HG02642 (cell line): ENCODE data around the gene CPD.
A peak's percentile ranks its signal among the peaks of the same experiment; 100 is the strongest.

ENCODE experiments used
- ATAC-seq: cut with Tn5 transposase; IDR thresholded peaks from one replicate; pipeline ENCODE4 v1.9.1; 2021; ENCODE audit warnings: mild to moderate bottlenecking; ENCODE audit not compliant: unreplicated experiment, poor library complexity

The CPD gene

DNA sequence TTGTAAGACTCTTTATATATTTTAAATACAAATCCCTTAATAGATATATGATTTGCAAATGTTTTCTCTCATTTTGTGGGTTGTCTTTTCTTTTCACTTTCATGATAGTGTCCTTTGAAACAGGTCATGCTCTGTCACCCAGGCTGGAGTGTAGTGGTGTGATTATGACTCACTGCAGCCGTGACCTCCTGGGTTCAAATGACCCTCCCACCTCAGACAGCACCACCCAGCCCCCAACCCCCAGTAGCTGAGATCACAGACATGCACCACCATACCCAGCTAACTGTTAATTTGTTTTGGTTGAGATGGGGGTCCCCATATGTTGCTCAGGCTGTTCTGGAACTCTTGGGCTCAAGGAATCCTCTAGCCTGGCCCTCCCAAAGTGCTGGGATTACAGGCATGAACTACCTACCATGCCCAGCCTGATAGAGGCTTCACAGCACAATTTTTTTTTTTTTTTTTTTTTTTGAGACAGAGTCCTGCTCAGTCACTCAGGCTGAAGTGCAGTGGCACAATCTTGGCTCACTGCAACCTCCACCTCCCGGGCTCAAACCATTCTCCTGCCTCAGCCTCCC is 26.4 kb upstream of the CPD start:
- no peak for ATAC-seq

DNA sequence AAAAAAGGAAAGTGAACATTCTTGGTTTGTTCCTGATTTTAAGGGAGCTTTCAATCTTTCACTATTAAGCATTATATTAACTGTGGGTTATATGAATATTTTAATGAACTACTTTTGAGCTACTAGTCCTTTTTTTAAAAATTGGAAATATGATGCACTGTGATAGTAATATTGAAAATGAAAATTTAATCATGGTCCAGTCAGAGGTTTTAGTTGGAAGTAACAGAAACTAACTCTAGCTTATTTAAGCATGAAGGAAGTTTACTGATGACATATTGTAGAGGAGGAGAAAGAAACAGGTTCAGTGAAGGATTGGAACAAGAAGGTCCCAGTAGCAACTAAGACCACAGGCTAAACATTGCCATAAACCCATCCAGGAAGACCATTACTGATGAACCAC is 24.0 kb upstream of the CPD start:
- no peak for ATAC-seq

DNA sequence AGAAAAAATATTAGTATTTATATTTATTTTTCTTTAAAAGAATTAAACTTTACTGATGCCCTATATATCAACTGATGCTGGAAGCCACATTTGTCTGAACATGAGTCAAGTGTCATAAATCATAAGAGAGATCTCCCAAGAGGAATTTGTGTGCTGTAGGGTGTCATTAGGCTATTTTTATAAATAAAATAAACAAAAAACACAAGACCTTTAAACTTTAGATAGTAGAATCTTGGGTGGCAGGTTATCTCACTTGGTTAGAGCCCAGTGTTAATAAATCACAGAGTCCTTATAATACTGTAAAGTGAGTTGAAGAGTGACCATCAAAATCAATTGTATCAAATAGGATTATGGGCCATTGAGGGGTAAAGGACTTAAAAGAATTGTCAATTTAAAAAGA is 21.3 kb upstream of the CPD start:
- ATAC-seq, result no peak

DNA sequence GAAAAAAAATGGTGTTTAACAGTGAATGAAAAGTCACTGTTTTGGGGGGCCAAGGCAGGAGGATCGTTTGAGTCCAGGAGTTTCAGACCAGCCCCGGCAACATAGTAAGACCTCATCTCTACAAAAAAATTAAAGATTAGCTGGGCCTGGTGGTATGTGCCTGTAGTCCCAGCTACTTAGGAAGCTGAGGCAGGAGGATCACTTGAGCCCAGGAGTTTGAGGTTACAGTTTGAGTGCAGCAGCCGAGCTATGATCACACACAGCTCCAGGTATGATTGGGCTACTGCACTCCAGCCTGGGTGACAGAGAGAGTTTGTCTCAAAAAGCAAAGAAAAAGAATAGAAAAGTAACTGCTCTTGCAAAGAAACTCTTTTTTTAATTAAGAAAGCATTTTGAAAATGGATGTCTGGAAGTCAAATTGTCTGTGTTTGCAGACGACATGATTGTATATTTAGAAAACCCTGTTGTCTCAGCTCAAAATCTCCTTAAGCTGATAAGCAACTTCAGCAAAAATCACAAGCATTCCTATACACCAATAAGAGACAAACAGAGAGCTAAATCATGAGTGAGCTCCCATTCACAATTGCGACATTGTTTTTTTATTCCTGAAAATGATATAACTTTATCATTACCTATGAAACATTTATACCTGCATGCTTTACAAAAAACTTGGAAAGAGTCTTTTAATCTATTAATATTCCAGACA is 20.5 kb upstream of the CPD start:
- ATAC-seq, result no peak

DNA sequence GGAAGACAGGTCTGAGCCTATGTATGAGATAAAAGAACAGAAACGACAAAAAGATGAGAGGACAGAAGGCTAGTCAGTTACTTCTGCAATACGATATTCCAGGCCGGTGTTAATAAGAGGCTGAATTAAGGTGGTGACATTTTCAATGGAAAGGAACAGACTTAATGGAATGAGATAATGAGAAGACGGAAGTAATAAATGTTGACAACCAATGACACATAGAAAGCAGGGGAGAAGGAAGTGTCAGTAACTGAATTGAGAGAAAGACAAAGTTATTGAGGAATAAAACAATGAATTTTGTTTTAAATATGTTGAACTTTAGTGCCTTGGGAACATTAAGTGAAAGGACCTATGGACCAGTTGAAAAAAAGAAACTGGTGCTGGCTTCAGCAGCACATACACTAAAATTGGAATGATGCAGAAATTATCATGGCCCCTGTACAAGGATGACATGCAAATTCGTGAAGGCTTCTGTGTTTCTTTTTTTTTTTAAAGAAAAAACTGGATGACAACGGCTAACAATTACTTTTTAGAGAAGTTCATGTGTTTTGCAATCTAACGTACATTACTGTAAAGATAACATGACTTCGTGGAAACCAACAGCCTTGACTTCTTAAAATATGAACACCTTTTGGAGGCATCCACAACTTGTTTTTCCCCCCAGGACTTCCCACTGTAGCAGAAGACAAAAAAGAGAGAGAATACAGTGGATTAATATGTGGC is 18.5 kb upstream of the CPD start:
- no peak for ATAC-seq

DNA sequence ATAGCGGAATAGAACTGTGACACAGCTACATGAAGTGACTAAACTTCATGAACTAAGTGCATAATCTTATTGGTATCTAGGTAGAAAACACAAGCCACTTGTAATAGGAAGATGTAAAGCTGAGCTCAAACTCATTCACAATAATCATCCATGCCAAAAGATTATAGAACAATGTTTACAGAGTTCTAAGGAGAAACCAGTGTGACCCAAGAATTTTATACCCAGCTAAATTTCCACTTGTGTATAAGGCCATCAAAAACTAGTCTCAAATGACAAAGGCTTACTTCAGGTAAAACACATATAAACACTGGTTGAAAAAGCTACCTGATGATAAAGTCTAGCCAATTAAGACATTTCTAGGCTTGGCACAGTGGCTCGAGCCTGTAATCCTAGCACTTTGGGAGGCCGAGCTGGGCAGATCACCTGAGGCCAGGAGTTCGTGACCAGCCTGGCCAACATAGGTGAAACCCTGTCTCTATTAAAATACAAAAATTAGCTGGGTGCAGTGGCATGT is 16.9 kb upstream of the CPD start:
- ATAC-seq, result no peak

DNA sequence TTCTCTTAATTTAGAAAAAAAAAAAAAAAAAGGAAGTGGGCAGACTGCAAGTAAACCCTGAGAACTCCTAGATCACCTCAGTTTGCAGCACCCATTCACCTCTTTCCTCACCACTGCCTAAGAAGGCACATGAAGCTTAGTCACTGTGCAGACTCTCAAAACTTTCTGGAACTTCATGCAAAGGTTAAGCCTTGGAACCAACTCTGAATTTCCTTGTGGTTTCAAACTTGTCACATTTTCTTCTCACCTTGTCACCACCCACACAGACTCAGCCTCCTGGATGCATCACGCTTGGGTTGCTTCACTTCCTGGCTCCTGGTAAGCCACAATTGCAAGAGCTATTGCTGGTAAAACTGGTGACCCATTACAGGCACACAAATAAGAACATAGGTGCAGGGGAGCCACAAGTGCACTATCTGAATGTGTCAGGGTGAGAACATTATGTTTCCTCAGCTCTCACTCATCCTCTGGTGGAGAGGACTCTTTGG is 15.0 kb upstream of the CPD start:
- peak; percentile 77 for ATAC-seq

DNA sequence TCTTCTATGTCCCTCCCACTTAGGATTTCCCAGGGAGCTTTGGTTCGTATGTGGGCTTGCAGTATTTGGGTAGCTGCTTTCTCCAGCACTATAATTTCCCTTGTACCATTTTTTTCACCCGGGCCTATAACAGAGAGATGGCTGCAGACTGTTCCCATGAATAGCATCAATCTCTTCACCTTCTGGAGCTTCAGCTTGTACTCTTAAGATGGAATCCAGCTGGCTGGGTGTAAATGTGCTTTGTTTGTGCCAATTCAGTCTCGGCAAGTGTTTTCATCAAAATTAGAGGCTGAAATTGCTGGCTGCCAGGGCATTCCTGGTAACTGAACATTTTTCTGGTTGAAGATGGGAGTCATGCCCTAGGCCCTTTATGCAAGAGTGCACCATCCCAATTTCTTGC is 12.2 kb upstream of the CPD start:
- ATAC-seq, result no peak

DNA sequence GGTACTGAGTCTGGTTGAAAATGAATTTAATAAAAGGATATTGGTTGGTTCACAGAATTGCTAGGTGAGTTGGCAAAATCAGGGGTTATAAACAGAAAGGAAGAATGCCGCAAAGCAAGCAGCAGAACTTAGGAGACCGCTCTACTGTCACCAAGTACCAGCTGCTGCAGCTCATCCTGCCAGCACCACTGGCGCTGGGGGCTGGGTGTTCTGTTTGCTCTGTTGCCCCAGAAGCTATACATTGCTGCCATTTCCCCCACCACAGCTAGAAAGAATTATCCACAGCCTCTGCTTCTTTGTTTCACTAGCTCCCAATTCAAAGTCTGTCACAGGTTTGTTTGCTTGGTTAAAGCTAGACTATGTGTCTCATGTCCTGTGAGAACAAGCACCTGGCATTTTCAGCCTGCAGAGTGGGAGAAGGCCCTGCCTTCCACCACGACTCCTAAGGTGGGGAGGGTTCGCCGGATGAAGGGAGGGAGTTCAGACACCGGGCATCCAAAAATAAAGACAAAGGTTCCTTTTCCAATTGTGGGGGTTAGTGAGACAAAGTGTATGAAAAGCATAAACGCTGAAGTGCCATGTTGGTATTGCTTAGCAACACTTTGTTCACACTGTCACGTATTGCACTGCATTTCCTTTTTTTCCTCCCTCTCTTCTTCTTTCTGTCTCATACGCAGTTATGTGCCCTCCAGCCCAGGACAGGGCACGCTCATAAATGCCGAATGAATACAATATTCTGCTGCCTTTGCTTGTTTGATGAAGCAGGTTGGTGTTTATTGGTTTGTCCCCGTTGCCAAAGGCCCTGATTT is 9.6 kb upstream of the CPD start:
- ATAC-seq, result no peak

DNA sequence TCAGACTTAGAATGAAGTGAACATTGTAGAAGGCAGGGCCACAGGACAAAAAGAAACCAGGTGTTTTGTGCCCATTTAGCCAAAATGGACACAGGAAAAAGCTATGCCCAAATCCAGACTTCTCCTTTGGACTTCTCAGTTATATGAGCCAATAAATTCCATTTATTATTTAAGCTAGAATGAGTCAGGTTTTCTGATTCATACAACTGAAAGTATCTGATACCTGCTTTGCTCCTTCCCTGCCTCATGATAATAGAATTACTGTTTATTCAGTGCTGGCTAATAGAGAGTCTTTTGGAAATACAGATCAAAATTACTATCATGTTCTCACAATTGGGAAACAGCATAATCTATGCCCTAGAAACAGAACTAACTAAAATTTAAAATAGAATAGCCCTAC is 8.7 kb upstream of the CPD start:
- ATAC-seq, result no peak

DNA sequence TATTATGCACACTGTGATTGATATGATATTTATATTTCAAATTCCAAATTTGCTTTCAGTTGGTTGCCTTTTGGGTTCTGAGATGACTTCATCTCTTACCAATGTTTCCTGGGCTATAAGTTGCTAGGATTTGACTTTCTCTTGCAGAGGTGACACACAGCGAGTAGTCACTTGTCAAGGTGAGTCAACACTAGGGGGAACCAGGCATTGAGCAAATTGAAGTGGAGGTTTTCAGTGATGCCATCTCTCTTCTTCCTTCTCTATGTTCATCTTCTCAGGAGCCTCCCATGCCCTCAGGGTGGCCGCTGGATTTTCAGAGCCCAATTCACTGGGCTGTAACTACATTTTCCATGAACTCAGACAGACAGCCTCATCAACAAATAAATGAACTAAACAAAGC is 6.0 kb upstream of the CPD start:
- no peak for ATAC-seq

DNA sequence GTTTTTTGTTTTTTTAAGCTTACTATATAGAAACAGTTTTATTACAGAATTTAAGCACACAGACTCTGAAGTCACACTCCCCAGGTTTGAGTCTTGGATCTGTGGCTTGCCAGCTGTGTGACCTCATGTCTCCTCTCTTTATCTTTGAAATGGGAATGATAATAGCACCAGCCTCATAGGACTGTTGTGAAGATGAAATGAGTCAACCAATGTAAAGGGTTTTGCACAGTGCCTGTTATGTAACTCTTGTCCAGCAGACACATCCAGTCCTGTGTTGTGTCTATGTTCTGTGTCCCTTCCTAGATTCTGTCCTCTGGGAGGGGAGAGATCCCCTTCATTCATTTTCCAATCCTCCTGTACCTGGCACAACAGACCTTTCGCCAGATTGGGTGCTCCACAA is 3.1 kb upstream of the CPD start:
- ATAC-seq, result no peak

DNA sequence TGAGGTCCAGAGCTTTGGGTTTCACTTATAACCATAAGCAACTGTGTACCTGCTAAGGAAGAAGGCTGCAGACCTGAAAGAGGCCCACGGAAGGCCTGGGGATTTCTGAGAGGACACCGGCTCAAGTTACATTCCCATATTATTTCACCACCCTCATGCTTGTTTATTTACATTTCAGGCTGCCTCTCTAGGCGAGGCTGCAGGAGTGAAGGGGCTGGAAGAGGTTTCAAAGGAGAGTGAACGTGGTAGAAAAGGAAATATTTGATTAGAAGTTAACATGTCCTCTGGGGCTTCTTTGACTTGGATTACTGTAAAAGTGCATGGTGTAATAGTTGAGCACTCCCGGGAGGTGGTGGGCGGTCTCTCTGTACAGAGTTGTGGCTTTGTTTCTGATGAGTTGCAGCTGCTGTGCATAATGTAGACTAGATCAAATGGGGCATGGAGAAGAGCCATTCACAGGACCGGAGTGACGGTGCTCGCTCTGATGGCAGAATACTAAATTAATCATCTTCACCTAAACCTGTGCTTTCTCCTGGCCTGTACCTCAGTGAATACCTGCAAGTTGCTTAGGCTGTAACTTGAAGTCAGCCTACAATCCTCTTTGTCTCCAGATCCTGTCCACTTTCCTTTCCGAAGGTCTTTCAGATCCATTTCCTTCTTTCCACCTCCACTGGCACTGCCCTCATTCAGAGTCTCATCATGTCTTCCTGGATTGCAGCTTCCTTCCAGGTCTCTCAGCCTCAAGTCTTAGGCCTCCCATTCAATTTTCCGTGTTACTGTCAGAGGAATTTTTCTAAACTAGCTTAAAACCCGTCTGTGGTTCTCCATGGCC is 1.9 kb upstream of the CPD start:
- ATAC-seq, result no peak

DNA sequence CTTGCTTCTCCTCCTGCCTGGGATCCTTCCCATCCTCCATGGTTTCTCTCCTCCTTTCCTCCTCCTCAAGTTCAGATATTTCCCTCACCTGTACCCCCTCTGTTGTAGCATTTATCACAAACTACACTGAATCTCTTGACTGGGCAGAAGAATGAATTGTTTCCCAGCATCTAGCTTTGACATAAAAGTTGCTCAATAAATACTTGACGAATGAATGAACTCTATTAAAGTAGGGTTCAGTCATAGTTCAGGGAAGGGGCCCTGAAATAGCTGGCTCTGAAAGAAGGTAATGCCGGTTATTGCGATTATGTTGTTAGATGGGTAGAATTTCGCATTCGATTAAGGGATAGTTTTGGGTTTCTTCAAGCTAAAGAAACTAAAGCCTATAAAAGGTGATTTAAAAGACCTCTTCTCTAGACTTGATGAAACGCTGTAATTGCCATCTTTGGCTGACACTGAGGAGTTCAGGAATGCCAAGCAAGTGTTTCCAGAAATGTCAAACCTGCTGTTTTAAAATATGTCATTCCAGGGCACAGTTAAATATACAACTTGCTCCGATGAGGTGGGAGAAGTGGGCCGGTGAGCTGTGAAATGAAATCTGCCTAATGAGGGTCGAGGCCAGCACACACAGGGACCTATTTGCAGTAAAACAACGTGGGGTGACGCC is 1.0 kb upstream of the CPD start:
- ATAC-seq, result no peak

DNA sequence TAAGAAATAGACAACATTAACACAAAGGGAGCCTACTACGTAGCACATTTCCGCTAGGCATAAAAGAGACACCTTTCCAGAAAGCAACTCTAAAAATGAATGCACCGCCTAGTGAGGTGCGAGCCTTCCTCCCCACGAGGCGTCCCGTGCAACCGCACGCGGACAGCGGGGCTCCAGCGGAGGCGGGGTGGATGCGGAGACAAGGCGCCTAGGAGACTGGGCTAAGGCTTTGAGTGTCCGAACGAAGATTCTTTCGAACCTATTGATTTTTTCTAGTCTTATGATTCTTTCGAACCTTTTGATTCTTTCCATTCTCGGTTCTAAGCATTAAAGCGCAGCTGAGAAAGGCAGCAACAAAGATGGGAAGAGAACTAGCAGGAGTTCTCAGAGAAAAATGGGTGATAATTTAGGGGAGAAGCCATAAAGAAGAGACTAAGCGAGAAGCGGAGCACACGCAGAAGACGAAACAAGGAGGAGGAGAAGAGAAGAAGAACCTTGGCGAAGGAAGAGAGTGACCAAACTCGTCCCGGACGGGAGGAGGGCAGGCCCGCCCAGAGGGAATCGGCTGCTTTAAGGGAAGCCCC is 394 bp upstream of the CPD start:
- peak; percentile 12 for ATAC-seq

DNA sequence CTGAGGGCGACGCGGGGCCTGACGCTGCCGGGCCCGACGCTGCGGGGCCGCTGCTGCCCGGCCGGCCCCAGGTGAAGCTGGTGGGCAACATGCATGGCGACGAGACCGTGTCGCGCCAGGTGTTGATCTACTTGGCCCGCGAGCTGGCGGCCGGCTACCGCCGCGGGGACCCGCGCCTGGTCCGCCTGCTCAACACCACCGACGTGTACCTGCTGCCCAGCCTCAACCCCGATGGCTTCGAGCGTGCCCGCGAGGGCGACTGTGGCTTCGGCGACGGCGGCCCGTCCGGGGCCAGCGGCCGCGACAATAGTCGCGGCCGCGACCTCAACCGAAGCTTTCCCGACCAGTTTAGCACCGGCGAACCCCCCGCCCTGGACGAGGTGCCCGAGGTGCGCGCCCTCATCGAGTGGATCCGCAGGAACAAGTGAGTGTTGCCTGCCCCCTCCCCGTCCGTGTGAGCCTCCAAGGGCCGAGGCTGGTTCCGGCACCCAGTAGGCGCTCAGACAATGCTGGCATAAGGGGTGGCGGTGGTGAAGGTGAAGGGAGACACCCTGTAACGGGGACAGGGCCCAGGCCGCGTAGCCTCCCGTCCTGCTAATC is 676 bp downstream of the CPD start:
- peak; percentile 12 for ATAC-seq

DNA sequence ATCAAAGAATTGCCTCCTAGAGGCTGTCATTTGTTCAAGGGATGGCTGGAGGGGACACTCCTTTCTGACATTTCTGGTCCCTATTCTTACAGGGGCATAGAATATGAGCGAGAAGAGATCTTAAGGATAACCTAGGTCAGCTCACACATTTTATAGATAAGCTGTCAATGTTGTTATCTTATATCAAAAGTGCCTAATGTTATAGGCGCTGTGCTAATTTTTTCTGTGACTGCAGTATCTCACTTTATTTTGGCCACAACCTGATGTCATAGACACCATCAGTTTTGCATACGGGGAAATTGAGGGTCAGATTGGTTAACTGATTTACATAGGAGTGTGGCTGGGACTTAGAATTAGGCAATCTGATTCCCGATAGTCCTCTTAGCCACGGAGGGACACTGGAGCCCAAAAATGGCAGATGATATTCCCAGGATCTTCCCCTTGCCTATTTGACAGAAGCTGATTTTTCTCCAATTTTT is 1.2 kb downstream of the CPD start:
- ATAC-seq, result no peak

DNA sequence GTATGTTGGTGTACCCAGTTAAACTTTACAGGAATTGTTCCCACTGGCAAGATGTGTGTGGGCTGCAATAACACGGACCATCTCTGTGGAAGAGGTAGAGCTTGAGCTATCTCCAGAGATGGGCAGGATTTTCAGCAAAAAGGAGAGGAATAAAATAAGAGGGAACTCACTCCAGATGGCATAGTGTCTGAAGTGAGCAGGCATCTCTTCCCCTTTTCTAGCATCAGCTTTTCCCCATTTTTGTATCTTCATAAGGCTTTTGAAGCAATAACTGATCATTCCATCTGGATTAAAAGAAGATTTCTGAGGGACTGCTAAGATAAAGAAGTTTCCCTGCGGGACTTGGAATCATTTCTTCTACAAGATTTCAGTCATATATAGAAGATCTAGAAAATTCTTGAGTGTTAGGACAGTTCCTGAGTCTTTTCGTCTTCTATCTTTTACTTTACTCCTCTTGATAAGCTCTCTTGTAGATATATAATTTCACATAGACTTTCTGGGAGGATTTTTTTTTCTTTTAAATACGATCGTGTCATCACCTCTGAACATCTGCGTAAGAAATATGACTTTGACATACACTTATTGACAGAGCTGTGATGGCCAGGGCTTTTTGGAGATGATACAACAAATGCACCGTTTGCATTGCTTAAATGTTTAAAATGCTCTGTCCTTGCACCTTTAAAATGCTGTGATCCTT is 2.1 kb downstream of the CPD start:
- no peak for ATAC-seq
